HCT116 (cell line): ENCODE results near the gene OPCML. TPM values are rescaled to one million over a fixed set of nuclear protein-coding genes. Genes with fewer than 3 reads are reported as not detected.

Experiments
- ATAC-seq: fragments of 200-7000 bp; cut with Tn5 transposase; 2 replicates; pipeline ENCODE4 v1.9.1; 2020; ENCODE audit warnings: mild to moderate bottlenecking, moderate library complexity
- BruUV-seq: library from RNA; stranded (reverse); fragments of 400-500 nt; replicated peaks from 2 replicates; lab custom pipeline; 2021; lab: Mats Ljungman, UMichigan
- CTCF ChIA-PET: fragments of 300-600 bp; sonication (Branson Sonifier 250); formaldehyde crosslinking; loops from one replicate; lab custom pipeline; 2021; ENCODE audit warnings: antibody characterized with exemption; lab: Charles Lee
- POLR2A ChIA-PET: fragments of 300-600, 350-600 bp; sonication (Branson Sonifier 250); formaldehyde crosslinking; loops from one replicate; lab custom pipeline; 2021; ENCODE audit warnings: antibody characterized with exemption; lab: Charles Lee
- RAD21 ChIA-PET, 2 experiments: fragments of 300-600 bp; sonication (Branson Sonifier 250); formaldehyde crosslinking; loops; one replicate each; lab custom pipeline; 2023; ENCODE audit warnings: low total read pairs in 2 of 2; ENCODE audit not compliant: uncharacterized antibody in 2 of 2, unreplicated experiment in 2 of 2, low non-redundant PET in 1 of 2; lab: Charles Lee
- DNase-seq: peaks from one replicate; pipeline ENCODE4 v3.0.0-alpha.2; 2010; ENCODE audit warnings: low read depth, low spot score
- H2AFZ ChIP-seq: fragments of 200-600 bp; shearing (Covaris generic), sonication (generic); 2 replicates; pipeline ENCODE4 v1.6.1; 2017; ENCODE audit warnings: low read depth, mixed run types, mixed read lengths, antibody characterized with exemption, low read length; ENCODE audit not compliant: poor library complexity, severe bottlenecking
- H3K27ac ChIP-seq: 2 replicates; pipeline ENCODE4 v1.5.1; 2012; ENCODE audit warnings: low read depth, low read length
- H3K27me3 ChIP-seq: fragments of 200-600 bp; sonication (generic); 2 replicates; pipeline ENCODE4 v1.6.1; 2016; ENCODE audit warnings: mixed run types, low read length, mixed read lengths; ENCODE audit not compliant: insufficient read depth
- H3K36me3 ChIP-seq, 2 experiments: fragments of 200-500 bp in 1 of 2; fragments of 200-600 bp in 1 of 2; sonication (Bioruptor generic) in 1 of 2; sonication (generic) in 1 of 2; 2 replicates each; pipeline versions ENCODE4 v1.5.1 to v1.6.1; 2014 to 2016; ENCODE audit warnings: low read length in 2 of 2, inconsistent platforms in 1 of 2, mixed read lengths in 1 of 2, mixed run types in 1 of 2; ENCODE audit not compliant: insufficient read depth in 2 of 2, control insufficient read depth in 1 of 2
- H3K4me1 ChIP-seq, 2 experiments: fragments of 200-600 bp in 1 of 2; sonication (generic) in 1 of 2; 2 replicates each; pipeline versions ENCODE4 v1.5.1 to v1.6.1; 2012 to 2017; ENCODE audit warnings: low read length in 2 of 2, inconsistent platforms in 1 of 2, mild to moderate bottlenecking in 1 of 2, mixed read lengths in 1 of 2, mixed run types in 1 of 2, moderate library complexity in 1 of 2; ENCODE audit not compliant: insufficient read depth in 2 of 2, control insufficient read depth in 1 of 2
- H3K4me2 ChIP-seq: fragments of 200-600 bp; sonication (generic); 2 replicates; pipeline ENCODE4 v1.6.1; 2017; ENCODE audit warnings: mixed run types, low read length, mixed read lengths
- H3K4me3 ChIP-seq, 2 experiments: fragments of 200-600 bp in 1 of 2; sonication (generic) in 1 of 2; replicated peaks in 1 of 2; 2 replicates each; pipeline ENCODE4 v1.5.1; 2011 to 2016; ENCODE audit warnings: low read length in 2 of 2, control low read depth in 1 of 2, low read depth in 1 of 2, mild to moderate bottlenecking in 1 of 2, mixed read lengths in 1 of 2, mixed run types in 1 of 2
- H3K79me2 ChIP-seq: fragments of 200-600 bp; sonication (generic); 2 replicates; pipeline ENCODE4 v1.6.1; 2017; ENCODE audit warnings: mild to moderate bottlenecking, mixed run types, low read length, moderate library complexity, mixed read lengths; ENCODE audit not compliant: insufficient read depth
- H3K9ac ChIP-seq: fragments of 200-600 bp; sonication (generic); 2 replicates; pipeline ENCODE4 v1.6.1; 2016; ENCODE audit warnings: low read length, mixed read lengths
- H3K9me2 ChIP-seq: fragments of 200-600 bp; sonication (generic), shearing (Covaris generic); 2 replicates; pipeline ENCODE4 v1.6.1; 2017; ENCODE audit warnings: mixed run types, mild to moderate bottlenecking, moderate library complexity; ENCODE audit not compliant: insufficient read depth
- H3K9me3 ChIP-seq, 2 experiments: fragments of 200-500 bp in 1 of 2; fragments of 200-600 bp in 1 of 2; sonication (Bioruptor generic) in 1 of 2; sonication (generic) in 1 of 2; 2 replicates each; pipeline ENCODE4 v1.6.1; 2014 to 2017; ENCODE audit warnings: low read length in 2 of 2, mixed read lengths in 2 of 2, inconsistent platforms in 1 of 2, low read depth in 1 of 2, mild to moderate bottlenecking in 1 of 2, mixed run types in 1 of 2, moderate library complexity in 1 of 2; ENCODE audit not compliant: control insufficient read depth in 1 of 2, insufficient read depth in 1 of 2
- H4K20me1 ChIP-seq: fragments of 200-600 bp; sonication (generic), shearing (Covaris generic); 2 replicates; pipeline ENCODE4 v1.6.1; 2017; ENCODE audit warnings: mixed run types, mild to moderate bottlenecking, moderate library complexity; ENCODE audit not compliant: insufficient read depth
- CBX3 ChIP-seq: IDR thresholded peaks from 2 replicates; pipeline ENCODE4 v1.6.1; 2012; ENCODE audit warnings: low read depth
- CEBPB ChIP-seq: IDR thresholded peaks from 2 replicates; pipeline ENCODE4 v1.6.1; 2012; ENCODE audit warnings: low read depth
- ELF1 ChIP-seq: IDR thresholded peaks from 2 replicates; pipeline ENCODE4 v1.6.1; 2012; ENCODE audit warnings: low read depth, borderline replicate concordance
- FOSL1 ChIP-seq: IDR thresholded peaks from 2 replicates; pipeline ENCODE4 v1.6.1; 2012; ENCODE audit warnings: low read depth
- JUND ChIP-seq: IDR thresholded peaks from 2 replicates; pipeline ENCODE4 v1.6.1; 2012
- POLR2AphosphoS5 ChIP-seq: IDR thresholded peaks from 2 replicates; pipeline ENCODE4 v1.6.1; 2011; ENCODE audit warnings: mild to moderate bottlenecking, low read depth, low read length, moderate library complexity
- RAD21 ChIP-seq: IDR thresholded peaks from 2 replicates; pipeline ENCODE4 v1.6.1; 2012; ENCODE audit warnings: low read depth, mild to moderate bottlenecking
- SP1 ChIP-seq: IDR thresholded peaks from 2 replicates; pipeline ENCODE4 v1.6.1; 2012; ENCODE audit warnings: low read depth
- TCF7L2 ChIP-seq: IDR thresholded peaks from 2 replicates; pipeline ENCODE4 v1.7.0; 2011; ENCODE audit warnings: borderline replicate concordance, inconsistent platforms; ENCODE audit not compliant: insufficient read depth, insufficient read length; ENCODE audit errors: extremely low read depth
- ZFX ChIP-seq: fragments of 450-650 bp; IDR thresholded peaks from 2 replicates; pipeline ENCODE4 v1.6.1; 2017
- ZNF274 ChIP-seq: fragments of 200-500 bp; sonication (Bioruptor generic); IDR thresholded peaks from 2 replicates; pipeline ENCODE4 v1.6.1; 2014; ENCODE audit warnings: mild to moderate bottlenecking, low read depth, low read length, inconsistent platforms
- intact Hi-C: fragments of 100-400 bp; cut with micrococcal nuclease; formaldehyde crosslinking; loops from 2 replicates; pipeline ENCODE4 v1.10.0; 2022
- total RNA-seq: library from RNA; stranded (reverse); gene quantifications from one replicate; pipeline ENCODE4 v1.2.1, GENCODE V29; 2021; ENCODE audit not compliant: unreplicated experiment
- TF ChIP-seq, protein P1 (sequence below): IDR thresholded peaks from 2 replicates; pipeline ENCODE4 v1.6.1; 2012; ENCODE audit warnings: low read depth
- TF ChIP-seq, protein P2 (sequence below), 3 experiments: fragments of 200-600 bp in 1 of 3; sonication (generic) in 1 of 3; IDR thresholded peaks in 2 of 3; conservative IDR thresholded peaks in 1 of 3; 2 replicates each; pipeline ENCODE4 v1.5.1; 2012 to 2017; ENCODE audit warnings: low read depth in 2 of 3, low read length in 2 of 3, antibody characterized with exemption in 1 of 3, borderline replicate concordance in 1 of 3, control low read depth in 1 of 3, mild to moderate bottlenecking in 1 of 3, mixed read lengths in 1 of 3, mixed run types in 1 of 3, moderate library complexity in 1 of 3; ENCODE audit not compliant: insufficient read depth in 1 of 3
- TF ChIP-seq, protein P3 (sequence below): IDR thresholded peaks from 2 replicates; pipeline ENCODE4 v1.6.1; 2012

The OPCML gene
- total RNA-seq, 1 experiment from 2014 or later, result not detected

- no peak for TF ChIP-seq POLR2AphosphoS5
- no peak for TF ChIP-seq CBX3
- TF ChIP-seq, protein P1, sequence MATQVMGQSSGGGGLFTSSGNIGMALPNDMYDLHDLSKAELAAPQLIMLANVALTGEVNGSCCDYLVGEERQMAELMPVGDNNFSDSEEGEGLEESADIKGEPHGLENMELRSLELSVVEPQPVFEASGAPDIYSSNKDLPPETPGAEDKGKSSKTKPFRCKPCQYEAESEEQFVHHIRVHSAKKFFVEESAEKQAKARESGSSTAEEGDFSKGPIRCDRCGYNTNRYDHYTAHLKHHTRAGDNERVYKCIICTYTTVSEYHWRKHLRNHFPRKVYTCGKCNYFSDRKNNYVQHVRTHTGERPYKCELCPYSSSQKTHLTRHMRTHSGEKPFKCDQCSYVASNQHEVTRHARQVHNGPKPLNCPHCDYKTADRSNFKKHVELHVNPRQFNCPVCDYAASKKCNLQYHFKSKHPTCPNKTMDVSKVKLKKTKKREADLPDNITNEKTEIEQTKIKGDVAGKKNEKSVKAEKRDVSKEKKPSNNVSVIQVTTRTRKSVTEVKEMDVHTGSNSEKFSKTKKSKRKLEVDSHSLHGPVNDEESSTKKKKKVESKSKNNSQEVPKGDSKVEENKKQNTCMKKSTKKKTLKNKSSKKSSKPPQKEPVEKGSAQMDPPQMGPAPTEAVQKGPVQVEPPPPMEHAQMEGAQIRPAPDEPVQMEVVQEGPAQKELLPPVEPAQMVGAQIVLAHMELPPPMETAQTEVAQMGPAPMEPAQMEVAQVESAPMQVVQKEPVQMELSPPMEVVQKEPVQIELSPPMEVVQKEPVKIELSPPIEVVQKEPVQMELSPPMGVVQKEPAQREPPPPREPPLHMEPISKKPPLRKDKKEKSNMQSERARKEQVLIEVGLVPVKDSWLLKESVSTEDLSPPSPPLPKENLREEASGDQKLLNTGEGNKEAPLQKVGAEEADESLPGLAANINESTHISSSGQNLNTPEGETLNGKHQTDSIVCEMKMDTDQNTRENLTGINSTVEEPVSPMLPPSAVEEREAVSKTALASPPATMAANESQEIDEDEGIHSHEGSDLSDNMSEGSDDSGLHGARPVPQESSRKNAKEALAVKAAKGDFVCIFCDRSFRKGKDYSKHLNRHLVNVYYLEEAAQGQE, result no peak
These were observed 527.9 kb downstream of the OPCML start (continued) for GRCh38 chr11:133004369-133004768.

DNA sequence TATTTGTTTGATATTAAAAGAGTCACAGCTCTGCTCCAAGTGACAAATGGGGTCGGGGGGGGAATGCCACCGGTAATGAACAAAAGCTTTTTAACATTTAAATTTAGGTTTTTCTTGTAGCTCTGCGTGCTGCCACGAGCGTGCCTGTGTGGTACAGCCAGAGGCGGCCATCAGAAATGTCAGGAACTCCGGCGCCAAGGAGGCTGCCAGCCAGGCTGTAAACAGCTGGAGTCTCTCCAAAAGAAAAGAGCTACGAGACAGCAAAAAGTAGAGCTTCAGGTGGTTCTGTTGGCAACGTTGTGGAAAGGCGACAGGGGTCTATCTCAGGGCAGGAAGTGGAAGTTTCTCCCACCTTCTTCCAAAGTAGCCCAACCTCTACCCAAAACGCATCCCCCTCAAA is 532.8 kb downstream of the OPCML start:
- intact Hi-C loops, result no loop called here
- Histone ChIP-seq H3K79me2 (no peaks in the 10 kb centered on the region), H3K4me2 (no peak overlapping the region), H4K20me1 (no peaks in the 10 kb centered on the region), H3K4me3 (no peak overlapping the region), H3K9me3 (peaks cover 13 to 27% of the 10 kb centered on the region in 2 experiments; a peak in 2 of 4 replicates), H3K36me3 (no peaks in the 10 kb centered on the region), H3K27ac (no peak overlapping the region), H3K27me3 (no peaks in the 10 kb centered on the region)
- ATAC-seq (no peak), DNase-seq (no peak)
- POLR2A ChIA-PET, result no interaction called here
- CTCF ChIA-PET, result no interaction called here
- BruUV-seq, result no TSS peak
- TF ChIP-seq JUND (no peak), CBX3 (no peak)
- TF ChIP-seq, all 23 proteins: peak for 0
- RAD21 ChIA-PET, result no interaction called here
- no peaks in the 10 kb centered on the region for H3K9me2 ChIP-seq
- H2AFZ ChIP-seq, result no peak overlapping the region
- no peak overlapping the region for H3K9ac ChIP-seq
- H3K4me1 ChIP-seq, result no peaks in the 10 kb centered on the region

DNA sequence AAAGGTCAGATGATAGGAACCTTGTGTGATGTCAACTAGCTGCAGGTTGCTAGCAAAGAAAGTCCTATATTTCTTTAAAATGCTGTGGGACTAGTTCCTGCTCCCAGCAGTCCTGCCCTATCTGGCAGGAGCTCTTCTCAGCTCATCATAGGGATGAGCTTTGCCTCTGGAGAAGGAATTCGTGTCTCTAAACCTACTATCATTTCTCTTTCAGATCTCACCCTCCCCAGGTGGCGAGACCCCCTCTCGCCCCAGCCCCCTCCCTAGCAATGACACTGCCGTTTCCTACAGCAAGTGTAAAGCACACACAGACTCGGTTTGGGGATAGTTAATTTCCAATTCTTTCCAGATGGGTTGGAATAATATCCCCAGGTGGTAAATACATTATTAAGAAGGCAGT is 533.3 kb downstream of the OPCML start:
- intact Hi-C loops, result no loop called here
- TF ChIP-seq SP1 (no peak), CEBPB (no peak), TCF7L2 (no peak), RAD21 (no peak), ELF1 (no peak), FOSL1 (no peak), POLR2AphosphoS5 (no peak), ZFX (no peak), CBX3 (no peak), ZNF274 (no peak)
- TF ChIP-seq, protein P2, sequence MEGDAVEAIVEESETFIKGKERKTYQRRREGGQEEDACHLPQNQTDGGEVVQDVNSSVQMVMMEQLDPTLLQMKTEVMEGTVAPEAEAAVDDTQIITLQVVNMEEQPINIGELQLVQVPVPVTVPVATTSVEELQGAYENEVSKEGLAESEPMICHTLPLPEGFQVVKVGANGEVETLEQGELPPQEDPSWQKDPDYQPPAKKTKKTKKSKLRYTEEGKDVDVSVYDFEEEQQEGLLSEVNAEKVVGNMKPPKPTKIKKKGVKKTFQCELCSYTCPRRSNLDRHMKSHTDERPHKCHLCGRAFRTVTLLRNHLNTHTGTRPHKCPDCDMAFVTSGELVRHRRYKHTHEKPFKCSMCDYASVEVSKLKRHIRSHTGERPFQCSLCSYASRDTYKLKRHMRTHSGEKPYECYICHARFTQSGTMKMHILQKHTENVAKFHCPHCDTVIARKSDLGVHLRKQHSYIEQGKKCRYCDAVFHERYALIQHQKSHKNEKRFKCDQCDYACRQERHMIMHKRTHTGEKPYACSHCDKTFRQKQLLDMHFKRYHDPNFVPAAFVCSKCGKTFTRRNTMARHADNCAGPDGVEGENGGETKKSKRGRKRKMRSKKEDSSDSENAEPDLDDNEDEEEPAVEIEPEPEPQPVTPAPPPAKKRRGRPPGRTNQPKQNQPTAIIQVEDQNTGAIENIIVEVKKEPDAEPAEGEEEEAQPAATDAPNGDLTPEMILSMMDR (IDR thresholded peaks at IDR 0.05 in 2 of 3, conservative IDR thresholded peaks at IDR 0.05 in 1 of 3; ENCODE audit: borderline replicate concordance in 1 of 3, insufficient read depth in 1 of 3, low read depth in 2 of 3, low read length in 2 of 3), result no peak
- TF ChIP-seq, protein P3, sequence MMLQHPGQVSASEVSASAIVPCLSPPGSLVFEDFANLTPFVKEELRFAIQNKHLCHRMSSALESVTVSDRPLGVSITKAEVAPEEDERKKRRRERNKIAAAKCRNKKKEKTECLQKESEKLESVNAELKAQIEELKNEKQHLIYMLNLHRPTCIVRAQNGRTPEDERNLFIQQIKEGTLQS, result no peak

More for the DNA sequence above, 533.3 kb downstream of the OPCML start:
- Histone ChIP-seq H3K27me3 (no peaks in the 10 kb centered on the region), H3K9ac (no peak overlapping the region), H3K36me3 (no peaks in the 10 kb centered on the region), H3K4me1 (no peaks in the 10 kb centered on the region), H3K27ac (no peak overlapping the region), H3K4me3 (no peak overlapping the region), H3K4me2 (no peak overlapping the region), H3K9me3 (peaks cover 10 to 27% of the 10 kb centered on the region in 2 experiments; a peak in 2 of 4 replicates), H3K9me2 (no peaks in the 10 kb centered on the region), H4K20me1 (no peaks in the 10 kb centered on the region), H3K79me2 (no peaks in the 10 kb centered on the region), H2AFZ (no peak overlapping the region)
- BruUV-seq, result no TSS peak
- ATAC-seq, result no peak
- no peak for DNase-seq
- POLR2A ChIA-PET, result no interaction called here
- RAD21 ChIA-PET, result no interaction called here
- CTCF ChIA-PET, result no interaction called here
